Duodenal mucosa (tissue), 2 donors: ENCODE data around the gene LTBR.

Experiments used
- H3K27ac ChIP-seq: one replicate; pipeline ENCODE4 v1.7.0; 2013; ENCODE audit warnings: low read depth, low read length
- H3K27me3 ChIP-seq, 2 donors: one replicate each; pipeline ENCODE4 v1.7.0; 2013; ENCODE audit warnings: low read length in 2 of 2, control low read depth in 1 of 2; ENCODE audit not compliant: insufficient read depth in 2 of 2, control insufficient read depth in 1 of 2
- H3K36me3 ChIP-seq, 2 donors: one replicate each; pipeline ENCODE4 v1.7.0; 2013; ENCODE audit warnings: low read length in 2 of 2, control low read depth in 1 of 2; ENCODE audit not compliant: insufficient read depth in 2 of 2, control insufficient read depth in 1 of 2
- H3K4me1 ChIP-seq, 2 donors: one replicate each; pipeline ENCODE4 v1.7.0; 2013; ENCODE audit warnings: low read length in 2 of 2, control low read depth in 1 of 2; ENCODE audit not compliant: insufficient read depth in 2 of 2, control insufficient read depth in 1 of 2
- H3K4me3 ChIP-seq, 2 donors: one replicate each; pipeline ENCODE4 v1.7.0; 2013; ENCODE audit warnings: low read length in 2 of 2, low read depth in 1 of 2
- H3K9ac ChIP-seq, 2 donors: one replicate each; pipeline ENCODE4 v1.7.0; 2013; ENCODE audit warnings: low read length in 2 of 2, low read depth in 1 of 2
- H3K9me3 ChIP-seq, 2 donors: one replicate each; pipeline ENCODE4 v1.7.0; 2013; ENCODE audit warnings: low read length in 2 of 2, control low read depth in 1 of 2; ENCODE audit not compliant: control insufficient read depth in 1 of 2

LTBR gene

DNA sequence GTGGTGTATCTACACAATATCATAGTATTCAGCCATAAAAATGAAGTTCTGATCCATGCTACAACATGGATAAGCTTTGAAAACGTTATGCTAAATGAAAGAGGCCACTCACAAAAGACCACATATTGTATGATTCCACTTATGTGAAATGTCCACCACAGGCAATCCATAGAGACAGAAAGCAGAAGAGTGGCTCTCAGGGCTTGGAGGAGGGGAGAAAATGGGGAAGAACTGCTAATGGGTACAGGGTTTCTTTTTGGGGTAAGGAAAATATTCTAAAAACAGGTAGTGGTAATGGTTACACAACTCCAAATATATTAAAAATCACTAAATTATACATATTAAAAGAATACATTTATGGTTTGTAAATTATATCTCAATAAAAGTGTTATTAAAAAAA lies 25.1 kb upstream of the LTBR start:
- peaks cover 48 to 52% of the 10 kb centered on the region in 2 donors for H3K4me1 ChIP-seq
- H3K36me3 ChIP-seq, result no peaks in the 10 kb centered on the region
- H3K9ac ChIP-seq, result peak overlapping the region in 1 of 2 donors; percentile 9
- no peaks in the 10 kb centered on the region for H3K9me3 ChIP-seq
- no peak overlapping the region for H3K27ac ChIP-seq
- H3K27me3 ChIP-seq, result no peaks in the 10 kb centered on the region
- H3K4me3 ChIP-seq, result no peak overlapping the region

DNA sequence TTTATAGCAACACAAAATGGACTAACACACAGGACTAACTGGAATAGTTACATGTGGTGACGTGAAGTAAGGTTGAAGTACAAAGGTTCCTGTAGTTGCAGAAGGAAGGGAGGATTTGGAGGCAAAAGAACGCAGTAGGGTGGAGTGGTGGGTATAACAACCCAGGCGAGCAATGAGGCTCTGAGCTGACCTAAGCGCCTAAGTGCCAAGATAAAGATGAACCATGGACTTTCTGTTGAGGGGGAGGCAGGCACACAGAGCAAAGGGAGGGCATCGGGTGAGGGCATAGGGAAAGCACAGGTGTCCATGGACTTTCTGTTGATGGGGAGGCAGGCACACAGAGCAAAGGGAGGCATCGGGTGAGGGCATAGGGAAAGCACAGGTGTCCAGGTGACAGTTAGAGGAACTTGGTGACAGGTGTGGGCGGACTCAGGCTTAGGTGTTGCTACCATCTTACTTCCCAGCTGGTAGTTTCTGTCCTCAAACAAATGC lies 23.8 kb upstream of the LTBR start:
- Histone ChIP-seq H3K4me3 (peak overlapping the region in 1 of 2 donors; percentile 6), H3K27me3 (no peaks in the 10 kb centered on the region), H3K9ac (peak overlapping the region; percentile 49 to 67), H3K27ac (peak overlapping the region; percentile 78), H3K4me1 (peaks cover 38 to 41% of the 10 kb centered on the region in 2 donors), H3K36me3 (no peaks in the 10 kb centered on the region), H3K9me3 (no peaks in the 10 kb centered on the region)

DNA sequence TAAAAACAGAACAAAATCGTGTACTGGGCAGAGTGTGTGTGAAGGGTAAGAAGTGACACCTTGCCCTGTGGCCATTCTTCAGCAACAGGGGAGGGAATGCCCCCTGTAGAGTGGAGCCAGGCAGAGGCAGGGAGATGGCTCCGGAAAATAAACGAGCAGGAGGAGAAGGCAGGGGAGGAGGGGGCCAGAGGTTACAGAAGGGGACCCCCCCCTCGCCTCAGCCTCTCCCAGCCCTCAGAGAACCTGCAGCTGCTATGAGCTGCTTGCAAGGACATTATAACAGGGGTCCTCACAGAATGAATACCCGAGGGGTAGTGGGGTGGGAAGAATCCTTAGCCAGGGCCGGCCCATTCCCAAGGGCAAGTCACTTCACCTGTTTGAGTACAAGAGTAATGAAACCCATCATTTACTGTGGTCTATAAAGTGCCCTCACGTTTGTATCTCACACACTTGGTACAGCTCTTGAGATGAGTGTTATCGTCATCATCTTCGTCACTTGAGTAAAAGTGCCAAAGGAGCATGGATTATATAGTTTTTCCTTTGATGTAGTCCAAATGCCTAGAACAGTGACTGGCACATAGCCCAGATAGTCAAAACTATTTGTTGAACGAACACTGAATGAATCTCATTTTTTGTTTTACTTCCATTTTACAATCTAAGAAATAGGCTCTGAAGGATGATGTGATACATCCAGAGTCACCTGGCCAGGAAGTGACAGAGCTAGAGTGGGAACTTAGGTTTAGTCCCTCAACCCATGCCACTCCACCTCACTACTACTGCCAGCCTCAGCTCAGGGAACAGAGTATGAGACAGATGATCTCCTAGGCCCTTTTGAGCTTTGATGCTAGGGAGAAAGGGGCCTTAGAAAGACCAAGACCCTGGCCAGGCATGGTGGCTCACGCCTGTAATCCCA lies 23.1 kb upstream of the LTBR start:
- H3K4me1 ChIP-seq, result peaks cover 30 to 33% of the 10 kb centered on the region in 2 donors
- H3K27ac ChIP-seq, result peak overlapping the region; percentile 78
- no peaks in the 10 kb centered on the region for H3K9me3 ChIP-seq
- H3K36me3 ChIP-seq, result no peaks in the 10 kb centered on the region
- H3K4me3 ChIP-seq, result peak overlapping the region in 1 of 2 donors; percentile 6
- H3K9ac ChIP-seq, result peak overlapping the region; percentile 49 to 67
- H3K27me3 ChIP-seq, result no peaks in the 10 kb centered on the region

DNA sequence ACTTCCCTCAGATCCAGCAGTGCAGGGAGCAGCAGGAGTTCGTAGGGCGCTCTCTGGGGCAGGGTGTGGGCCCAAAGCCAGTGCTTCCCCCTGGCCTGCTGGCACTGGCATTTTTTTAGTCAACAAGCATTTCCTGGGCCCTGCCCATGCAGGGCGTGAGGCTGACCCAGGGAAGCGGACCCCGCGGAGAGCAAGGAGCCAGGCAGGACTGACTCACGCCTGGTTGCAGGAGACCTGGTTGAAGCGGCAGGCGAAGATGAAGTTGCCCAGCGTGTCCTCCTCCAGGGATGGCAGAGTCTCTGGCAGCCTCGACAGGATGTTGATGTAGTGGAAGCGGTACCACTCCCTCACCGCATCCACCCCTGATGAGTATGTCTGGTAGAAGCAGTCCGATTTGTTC lies 22.1 kb upstream of the LTBR start:
- peaks cover 27 to 32% of the 10 kb centered on the region in 2 donors for H3K4me1 ChIP-seq
- H3K27ac ChIP-seq, result peak overlapping the region; percentile 78

DNA sequence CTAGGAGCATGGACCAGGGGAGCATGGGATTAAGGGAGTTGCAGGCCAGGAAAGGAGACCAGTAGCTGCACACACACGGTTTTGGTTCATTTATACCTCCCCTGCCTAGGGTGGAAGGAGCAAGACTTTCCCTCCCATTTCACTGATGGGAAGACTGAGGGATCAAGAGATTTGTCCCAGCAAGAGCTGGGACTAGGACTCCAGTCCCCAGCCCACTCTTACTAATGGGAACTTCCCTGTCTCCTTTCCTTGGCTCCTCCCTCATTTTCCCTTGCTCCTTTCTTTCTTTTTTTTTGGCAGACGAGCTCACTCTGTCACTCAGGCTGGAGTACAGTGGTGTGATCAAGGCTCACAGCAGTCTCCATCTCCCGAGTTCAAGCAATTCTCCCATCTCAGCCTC lies 21.6 kb upstream of the LTBR start:
- H3K27me3 ChIP-seq, result no peaks in the 10 kb centered on the region
- H3K4me1 ChIP-seq, result peaks cover 27 to 32% of the 10 kb centered on the region in 2 donors
- no peak overlapping the region for H3K4me3 ChIP-seq
- no peaks in the 10 kb centered on the region for H3K36me3 ChIP-seq
- H3K27ac ChIP-seq, result peak overlapping the region; percentile 78
- H3K9ac ChIP-seq, result peak overlapping the region; percentile 55 to 65
- H3K9me3 ChIP-seq, result no peaks in the 10 kb centered on the region

More for the DNA sequence above, 22.1 kb upstream of the LTBR start:
- H3K36me3 ChIP-seq, result no peaks in the 10 kb centered on the region
- H3K4me3 ChIP-seq, result no peak overlapping the region
- H3K9me3 ChIP-seq, result no peaks in the 10 kb centered on the region
- no peaks in the 10 kb centered on the region for H3K27me3 ChIP-seq
- peak overlapping the region; percentile 55 to 65 for H3K9ac ChIP-seq

DNA sequence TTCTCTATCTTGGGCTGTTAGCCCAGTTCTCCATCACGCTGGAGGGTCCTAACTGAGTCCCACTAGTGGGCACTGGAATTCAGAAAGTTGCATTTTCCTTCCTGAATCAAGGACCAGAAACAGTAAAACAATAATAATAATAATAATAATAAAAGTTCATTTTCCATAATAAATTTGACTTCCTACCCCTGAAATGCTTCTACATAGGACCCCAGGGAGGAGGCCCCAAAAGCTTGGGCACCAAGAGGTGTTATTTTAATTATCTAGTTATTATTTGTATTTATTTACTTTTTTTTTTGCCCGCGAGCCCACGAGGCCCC lies 21.0 kb upstream of the LTBR start:
- Histone ChIP-seq H3K27ac (no peak overlapping the region), H3K9ac (peak overlapping the region in 1 of 2 donors; percentile 92), H3K4me1 (peaks cover 32% of the 10 kb centered on the region in 2 donors)

DNA sequence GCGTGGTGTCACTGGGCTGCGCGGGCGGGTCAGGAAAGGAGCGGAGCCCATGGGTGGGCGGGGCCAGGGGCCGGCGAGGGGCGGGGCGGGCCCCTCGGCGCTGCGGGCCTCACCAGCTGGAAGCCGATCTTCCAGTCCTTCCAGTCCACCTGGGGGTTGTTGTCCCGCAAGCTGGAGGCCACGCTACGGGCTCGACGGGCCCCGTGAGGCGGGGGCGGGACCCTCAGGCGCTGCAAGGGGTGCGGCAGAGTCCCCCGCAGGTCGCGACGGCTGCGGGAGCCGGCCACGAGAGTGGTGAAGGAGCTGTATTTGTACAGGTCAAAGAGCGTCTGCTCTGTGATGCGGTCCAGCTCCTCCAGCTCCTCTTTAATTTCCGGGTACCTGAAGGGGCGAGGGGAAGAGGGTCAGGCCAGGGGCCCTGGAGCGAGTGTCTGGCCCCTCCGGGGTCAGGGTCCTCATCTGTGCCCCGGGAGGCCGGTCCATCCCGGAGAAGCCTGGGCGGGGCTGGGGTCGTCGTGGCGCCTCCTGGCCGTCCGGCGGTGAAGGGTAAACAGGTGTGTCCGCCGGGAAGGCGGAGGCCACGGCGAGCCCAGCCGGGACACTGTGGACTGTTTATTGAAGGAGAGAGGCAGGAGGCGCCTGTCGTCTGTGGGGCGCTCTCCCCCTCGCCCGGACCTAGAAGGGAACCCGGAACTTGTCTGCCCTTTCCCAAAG lies 20.5 kb upstream of the LTBR start:
- Histone ChIP-seq H3K36me3 (no peaks in the 10 kb centered on the region), H3K9me3 (no peaks in the 10 kb centered on the region), H3K9ac (peak overlapping the region; percentile 87 to 92), H3K4me3 (peak overlapping the region; percentile 75 to 89), H3K4me1 (peaks cover 32% of the 10 kb centered on the region in 2 donors), H3K27ac (peak overlapping the region; percentile 97), H3K27me3 (no peaks in the 10 kb centered on the region)

More for the DNA sequence above, 21.0 kb upstream of the LTBR start:
- no peaks in the 10 kb centered on the region for H3K27me3 ChIP-seq
- no peaks in the 10 kb centered on the region for H3K36me3 ChIP-seq
- no peaks in the 10 kb centered on the region for H3K9me3 ChIP-seq
- H3K4me3 ChIP-seq, result peak overlapping the region in 1 of 2 donors; percentile 75

DNA sequence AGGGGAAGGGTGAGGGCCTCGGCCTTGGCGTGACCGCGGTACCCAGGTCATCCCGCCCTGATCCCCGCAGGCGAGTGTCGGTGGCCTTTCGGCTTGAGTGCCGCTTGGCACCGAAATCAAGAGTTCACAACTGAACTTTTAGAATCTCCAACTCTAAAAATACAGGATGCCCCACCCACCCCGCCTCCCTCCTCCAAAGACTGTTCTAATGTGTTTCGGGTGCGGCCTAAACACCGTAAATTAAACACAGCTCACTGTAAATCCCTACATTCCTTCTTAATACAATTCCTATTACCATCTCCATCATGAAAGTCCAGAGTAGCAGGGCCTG lies 20.0 kb upstream of the LTBR start:
- Histone ChIP-seq H3K9me3 (no peaks in the 10 kb centered on the region), H3K9ac (peak overlapping the region; percentile 87 to 92), H3K36me3 (no peaks in the 10 kb centered on the region), H3K27ac (peak overlapping the region; percentile 97), H3K27me3 (no peaks in the 10 kb centered on the region), H3K4me3 (peak overlapping the region; percentile 75 to 89), H3K4me1 (peaks cover 29 to 32% of the 10 kb centered on the region in 2 donors)

DNA sequence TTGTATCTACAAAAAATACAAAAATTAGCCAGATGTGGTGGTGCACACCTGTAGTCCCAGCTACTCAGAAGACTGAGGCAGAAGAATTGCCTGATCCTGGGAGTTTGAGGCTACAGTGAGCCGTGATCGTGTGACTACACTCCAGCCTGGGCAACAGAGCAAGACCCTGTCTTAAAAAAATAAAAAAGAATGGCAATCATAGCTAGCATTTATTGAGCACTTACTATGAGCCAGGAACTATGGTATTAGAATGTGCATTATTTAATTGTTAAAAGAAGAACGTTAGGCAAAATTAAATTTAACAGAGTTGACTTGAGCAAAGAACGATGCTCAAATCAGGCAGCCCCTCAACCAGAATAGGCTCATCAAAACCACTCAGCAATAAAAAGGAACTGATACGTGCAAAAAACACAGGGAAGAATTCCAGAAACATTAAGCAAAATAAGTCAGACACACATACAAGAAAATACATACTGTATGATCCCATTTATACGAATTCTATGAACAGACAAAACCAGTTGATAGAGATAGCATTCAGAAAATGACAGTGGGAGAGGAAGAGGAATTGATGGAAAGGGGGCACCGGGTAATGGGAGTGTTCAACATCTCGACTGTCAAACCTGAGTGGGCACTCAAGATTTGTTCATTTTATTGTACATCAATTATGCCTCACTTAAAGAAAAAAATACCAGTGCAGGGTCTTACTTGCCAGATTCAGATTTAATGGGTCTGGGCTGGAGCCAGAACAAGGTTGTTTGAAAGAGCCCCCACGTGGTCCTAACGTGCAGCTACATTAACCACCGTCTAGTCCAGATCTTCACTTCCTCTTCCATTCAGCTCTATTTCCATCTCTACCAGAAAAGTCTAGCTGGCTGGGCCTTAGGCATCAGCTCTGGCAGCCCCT lies 16.6 kb upstream of the LTBR start:
- Histone ChIP-seq H3K27me3 (no peaks in the 10 kb centered on the region), H3K9ac (peak overlapping the region in 1 of 2 donors; percentile 9), H3K4me1 (peaks cover 22 to 26% of the 10 kb centered on the region in 2 donors), H3K36me3 (no peaks in the 10 kb centered on the region), H3K27ac (no peak overlapping the region), H3K4me3 (no peak overlapping the region), H3K9me3 (no peaks in the 10 kb centered on the region)
